PFSK-1 (cell line): Measurements from ENCODE around the gene ZSWIM6.

ENCODE experiments used
- POLR2AphosphoS5 ChIP-seq: IDR thresholded peaks from 2 replicates; pipeline ENCODE4 v1.6.1; 2012; ENCODE audit warnings: low read depth, mild to moderate bottlenecking, control low read depth, low read length, moderate library complexity
- REST ChIP-seq, 2 experiments: IDR thresholded peaks; 2 replicates each; pipeline versions ENCODE4 v1.6.1 to v1.8.0; 2011 to 2012; ENCODE audit warnings: low read depth in 2 of 2, low read length in 2 of 2, control low read depth in 1 of 2, inconsistent platforms in 1 of 2, mild to moderate bottlenecking in 1 of 2, moderate library complexity in 1 of 2; ENCODE audit not compliant: insufficient read depth in 1 of 2
- SIN3A ChIP-seq: IDR thresholded peaks from 2 replicates; pipeline ENCODE4 v1.6.1; 2012; ENCODE audit warnings: mild to moderate bottlenecking, low read length, moderate library complexity, borderline replicate concordance; ENCODE audit not compliant: insufficient read depth
- TAF1 ChIP-seq: IDR thresholded peaks from 2 replicates; pipeline ENCODE4 v1.6.1; 2012; ENCODE audit warnings: low read length, control low read depth, borderline replicate concordance; ENCODE audit not compliant: insufficient read depth

- TF ChIP-seq REST (IDR thresholded peaks at IDR 0.05; ENCODE audit: insufficient read depth in 1 of 2, low read depth in 2 of 2, low read length in 2 of 2) (no peak), POLR2AphosphoS5 (no peak), SIN3A (no peak), TAF1 (no peak)
Observed at GRCh38 chr5:61486476-61486875, 154.4 kb downstream of the ZSWIM6 start.
